Gastrocnemius medialis (tissue), 4 donors: Measurements from ENCODE around the gene CSF3. TPM values are rescaled to one million over a fixed set of nuclear protein-coding genes. Genes with fewer than 3 reads are reported as not detected.

Source experiments
- ATAC-seq, 2 donors: fragments of 150-250 bp; one replicate each; pipeline ENCODE4 v1.9.1; 2016
- DNase-seq, 2 donors: peaks; one replicate each; pipeline ENCODE4 v3.0.0-alpha.2; 2019
- H3K27ac ChIP-seq, 4 donors: fragments of 200-600 bp; sonication (generic); 1 replicate in 1 of 4; 2 replicates in 3 of 4; pipeline ENCODE4 v1.5.1; 2016 to 2018; ENCODE audit warnings: mild to moderate bottlenecking in 2 of 4, moderate library complexity in 1 of 4
- H3K27me3 ChIP-seq, 3 donors: fragments of 200-600 bp; sonication (generic) in 2 of 3; 1 replicate in 1 of 3; 2 replicates in 2 of 3; pipeline versions ENCODE4 v1.5.1 to v1.6.0; 2016 to 2019; ENCODE audit warnings: mild to moderate bottlenecking in 1 of 3, moderate library complexity in 1 of 3
- H3K36me3 ChIP-seq, 2 donors: fragments of 200-600 bp; sonication (generic) in 1 of 2; one replicate each; pipeline ENCODE4 v1.5.1; 2017 to 2018
- H3K4me1 ChIP-seq, 2 donors: fragments of 200-600 bp; sonication (generic) in 1 of 2; one replicate each; pipeline ENCODE4 v1.5.1; 2016 to 2017; ENCODE audit warnings: mild to moderate bottlenecking in 2 of 2
- H3K4me3 ChIP-seq, 4 donors: fragments of 200-600 bp; sonication (generic) in 3 of 4; 1 replicate in 1 of 4; 2 replicates in 3 of 4; pipeline ENCODE4 v1.5.1; 2016 to 2019; ENCODE audit warnings: mild to moderate bottlenecking in 2 of 4
- H3K9me3 ChIP-seq, 3 donors: fragments of 200-600 bp; sonication (generic) in 2 of 3; 1 replicate in 1 of 3; 2 replicates in 2 of 3; pipeline ENCODE4 v1.5.1; 2016 to 2019
- POLR2A ChIP-seq, 2 donors: fragments of 450-650 bp; IDR thresholded peaks; one replicate each; pipeline ENCODE4 v1.6.1; 2017; ENCODE audit warnings: antibody characterized with exemption in 2 of 2, mild to moderate bottlenecking in 2 of 2, moderate library complexity in 2 of 2
- in situ Hi-C, 4 donors: fragments of 200-750 bp; cut with MboI; loops; one replicate each; pipeline versions ENCODE4 v1.15.0 to v1.8.0; 2017; ENCODE audit warnings: low sequenced_read_pairs in 4 of 4
- intact Hi-C: fragments of 100-400 bp; cut with DNase I; formaldehyde crosslinking; loops from one replicate; pipeline ENCODE4 v1.15.1; 2023; ENCODE audit warnings: low total_unique reads
- total RNA-seq, 4 donors: library from RNA; depleted of rRNA; stranded (reverse); fragments of >200 nt; gene quantifications; one replicate each; pipeline versions ENCODE4 v1.1.0 to v1.2.3, GENCODE V29; 2016
- TF ChIP-seq, protein P1 (sequence below), 5 experiments: fragments of 450-650 bp in 3 of 5; fragments of 200-600 bp in 2 of 5; sonication (generic) in 2 of 5; IDR thresholded peaks in 4 of 5; conservative IDR thresholded peaks in 1 of 5; 1 replicate in 4 of 5; 2 replicates in 1 of 5; pipeline ENCODE4 v1.5.1; 2016 to 2019; ENCODE audit warnings: antibody characterized with exemption in 5 of 5, mild to moderate bottlenecking in 3 of 5, moderate library complexity in 3 of 5

Gene CSF3
- total RNA-seq, 4 donors from 2014 or later: 11.4 to 20.6 (median 16.3) TPM

DNA sequence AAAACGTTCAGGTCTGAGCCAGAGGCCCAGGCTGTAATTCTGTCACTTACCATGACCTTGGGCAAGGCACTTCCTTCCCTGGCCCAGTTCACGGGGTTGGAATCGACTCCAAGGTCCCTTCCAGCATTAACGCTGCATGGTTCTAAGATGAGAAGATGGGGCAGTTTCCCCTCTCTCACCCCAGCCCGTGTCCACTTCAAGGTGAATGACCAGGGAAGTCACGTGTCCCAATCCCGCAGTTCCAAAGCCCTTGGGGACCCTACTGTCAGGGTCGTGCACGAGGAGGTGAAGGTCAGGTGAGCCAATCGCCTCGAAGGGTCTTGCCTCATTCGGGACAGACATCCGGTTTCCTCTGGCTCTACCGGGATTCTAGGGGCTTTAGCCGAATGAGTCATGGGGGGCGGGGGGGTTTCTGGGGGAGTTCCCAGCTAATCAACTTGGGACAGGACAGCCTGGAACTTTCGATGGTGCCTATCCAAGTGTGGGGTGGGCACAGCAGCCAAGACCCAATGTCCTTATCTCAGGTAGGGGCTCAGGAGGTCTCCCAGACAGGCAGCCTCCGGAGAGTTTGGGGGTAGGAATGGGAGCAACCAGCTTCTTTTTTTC lies 762 bp upstream of the CSF3 start:
- no peaks in the 10 kb centered on the region for H3K9me3 ChIP-seq
- ATAC-seq: no peak
- in situ Hi-C loops (no loop called here), intact Hi-C loops (loop anchor here (2.0 to 10.0 kb wide), 3 partner anchors 60 to 300 kb away; no protein-coding TSS in a partner anchor)
- peaks cover 37 to 51% of the 10 kb centered on the region in 2 donors for H3K4me1 ChIP-seq
- peaks cover 0 to 5% of the 10 kb centered on the region in 2 donors for H3K36me3 ChIP-seq
- TF ChIP-seq, protein P1, sequence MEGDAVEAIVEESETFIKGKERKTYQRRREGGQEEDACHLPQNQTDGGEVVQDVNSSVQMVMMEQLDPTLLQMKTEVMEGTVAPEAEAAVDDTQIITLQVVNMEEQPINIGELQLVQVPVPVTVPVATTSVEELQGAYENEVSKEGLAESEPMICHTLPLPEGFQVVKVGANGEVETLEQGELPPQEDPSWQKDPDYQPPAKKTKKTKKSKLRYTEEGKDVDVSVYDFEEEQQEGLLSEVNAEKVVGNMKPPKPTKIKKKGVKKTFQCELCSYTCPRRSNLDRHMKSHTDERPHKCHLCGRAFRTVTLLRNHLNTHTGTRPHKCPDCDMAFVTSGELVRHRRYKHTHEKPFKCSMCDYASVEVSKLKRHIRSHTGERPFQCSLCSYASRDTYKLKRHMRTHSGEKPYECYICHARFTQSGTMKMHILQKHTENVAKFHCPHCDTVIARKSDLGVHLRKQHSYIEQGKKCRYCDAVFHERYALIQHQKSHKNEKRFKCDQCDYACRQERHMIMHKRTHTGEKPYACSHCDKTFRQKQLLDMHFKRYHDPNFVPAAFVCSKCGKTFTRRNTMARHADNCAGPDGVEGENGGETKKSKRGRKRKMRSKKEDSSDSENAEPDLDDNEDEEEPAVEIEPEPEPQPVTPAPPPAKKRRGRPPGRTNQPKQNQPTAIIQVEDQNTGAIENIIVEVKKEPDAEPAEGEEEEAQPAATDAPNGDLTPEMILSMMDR (IDR thresholded peaks at IDR 0.05 in 4 of 5, conservative IDR thresholded peaks at IDR 0.05 in 1 of 5): no peak
- no peak for TF ChIP-seq POLR2A (IDR thresholded peaks at IDR 0.05)
- H3K4me3 ChIP-seq: peak overlapping the region in 3 of 4 donors; percentile 54 to 66 (median 64)
- peak overlapping the region; percentile 87 to 99 (median 94) for H3K27ac ChIP-seq
- no peak for DNase-seq
- no peaks in the 10 kb centered on the region for H3K27me3 ChIP-seq

DNA sequence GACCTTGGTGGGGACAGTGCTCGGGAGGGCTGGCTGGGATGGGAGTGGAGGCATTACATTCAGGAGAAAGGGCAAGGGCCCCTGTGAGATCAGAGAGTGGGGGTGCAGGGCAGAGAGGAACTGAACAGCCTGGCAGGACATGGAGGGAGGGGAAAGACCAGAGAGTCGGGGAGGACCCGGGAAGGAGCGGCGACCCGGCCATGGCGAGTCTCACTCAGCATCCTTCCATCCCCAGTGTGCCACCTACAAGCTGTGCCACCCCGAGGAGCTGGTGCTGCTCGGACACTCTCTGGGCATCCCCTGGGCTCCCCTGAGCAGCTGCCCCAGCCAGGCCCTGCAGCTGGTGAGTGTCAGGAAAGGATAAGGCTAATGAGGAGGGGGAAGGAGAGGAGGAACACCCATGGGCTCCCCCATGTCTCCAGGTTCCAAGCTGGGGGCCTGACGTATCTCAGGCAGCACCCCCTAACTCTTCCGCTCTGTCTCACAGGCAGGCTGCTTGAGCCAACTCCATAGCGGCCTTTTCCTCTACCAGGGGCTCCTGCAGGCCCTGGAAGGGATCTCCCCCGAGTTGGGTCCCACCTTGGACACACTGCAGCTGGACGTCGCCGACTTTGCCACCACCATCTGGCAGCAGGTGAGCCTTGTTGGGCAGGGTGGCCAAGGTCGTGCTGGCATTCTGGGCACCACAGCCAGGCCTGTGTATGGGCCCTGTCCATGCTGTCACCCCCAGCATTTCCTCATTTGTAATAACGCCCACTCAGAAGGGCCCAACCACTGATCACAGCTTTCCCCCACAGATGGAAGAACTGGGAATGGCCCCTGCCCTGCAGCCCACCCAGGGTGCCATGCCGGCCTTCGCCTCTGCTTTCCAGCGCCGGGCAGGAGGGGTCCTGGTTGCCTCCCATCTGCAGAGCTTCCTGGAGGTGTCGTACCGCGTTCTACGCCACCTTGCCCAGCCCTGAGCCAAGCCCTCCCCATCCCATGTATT lies 1.1 kb downstream of the CSF3 start:
- intact Hi-C loops (loop anchor here (1.0 to 10.0 kb wide), 3 partner anchors 59 to 299 kb away; no protein-coding TSS in a partner anchor), in situ Hi-C loops (no loop called here)
- peak overlapping the region; percentile 87 to 99 (median 94) for H3K27ac ChIP-seq
- H3K9me3 ChIP-seq: no peaks in the 10 kb centered on the region
- TF ChIP-seq, protein P1 (IDR thresholded peaks at IDR 0.05 in 4 of 5, conservative IDR thresholded peaks at IDR 0.05 in 1 of 5): no peak
- TF ChIP-seq POLR2A (IDR thresholded peaks at IDR 0.05): no peak
- H3K27me3 ChIP-seq: no peaks in the 10 kb centered on the region
- ATAC-seq: no peak
- DNase-seq: no peak
- H3K36me3 ChIP-seq: peaks cover 0 to 5% of the 10 kb centered on the region in 2 donors
- peaks cover 55 to 63% of the 10 kb centered on the region in 2 donors for H3K4me1 ChIP-seq
- peak overlapping the region; percentile 46 to 66 (median 59) for H3K4me3 ChIP-seq

GRCh38 chr17:40017422-40018080 lies 2.3 kb downstream of the CSF3 start:
- peak overlapping the region; percentile 46 to 66 (median 59) for H3K4me3 ChIP-seq
- in situ Hi-C loops (no loop called here), intact Hi-C loops (loop anchor here (2.0 to 10.0 kb wide), 2 partner anchors 75 to 297 kb away; no protein-coding TSS in a partner anchor)
- TF ChIP-seq, protein P1 (IDR thresholded peaks at IDR 0.05 in 4 of 5, conservative IDR thresholded peaks at IDR 0.05 in 1 of 5): no peak
- TF ChIP-seq POLR2A (IDR thresholded peaks at IDR 0.05): peak; percentile 34 to 57
- peaks cover 68 to 76% of the 10 kb centered on the region in 2 donors for H3K4me1 ChIP-seq
- H3K27me3 ChIP-seq: no peaks in the 10 kb centered on the region
- H3K36me3 ChIP-seq: peaks cover 0 to 5% of the 10 kb centered on the region in 2 donors
- peak in 1 of 2 donors; percentile 4 for ATAC-seq
- H3K9me3 ChIP-seq: no peaks in the 10 kb centered on the region
- DNase-seq: peak; percentile 64 to 79
- peak overlapping the region; percentile 87 to 99 (median 94) for H3K27ac ChIP-seq
